ENCODE measurements around the gene KDSR.

KDSR gene

GRCh38 chr18:63299837-63300745 lies 66.9 kb downstream of the KDSR start:
- H3K4me3 ChIP-seq (ENCODE audit: low read depth, low read length) = no peak overlapping the region; the same call in 1 of the 2 replicates
- TF ChIP-seq CTCF (IDR thresholded peaks at IDR 0.05; ENCODE audit: low read depth, low read length, missing control alignments) = no peak
- DNase-seq (ENCODE audit: low read depth) = no peak

- TF ChIP-seq CTCF (IDR thresholded peaks at IDR 0.05; ENCODE audit: low read depth, low read length, missing control alignments) = no peak
- H3K4me3 ChIP-seq (ENCODE audit: low read depth, low read length) = no peak overlapping the region
- DNase-seq (ENCODE audit: low read depth) = no peak
Observed at GRCh38 chr18:63298400-63299365, 68.3 kb downstream of the KDSR start.

GRCh38 chr18:63297687-63298399 lies 69.2 kb downstream of the KDSR start:
- no peak for TF ChIP-seq CTCF (IDR thresholded peaks at IDR 0.05; ENCODE audit: low read depth, low read length, missing control alignments)
- DNase-seq (ENCODE audit: low read depth) = no peak

GRCh38 chr18:63293935-63294334 lies 73.1 kb downstream of the KDSR start:
- DNase-seq (ENCODE audit: low read depth) = no peak
- H3K4me3 ChIP-seq (ENCODE audit: low read depth, low read length) = no peak overlapping the region
- TF ChIP-seq CTCF (IDR thresholded peaks at IDR 0.05; ENCODE audit: low read depth, low read length, missing control alignments) = no peak

More at GRCh38 chr18:63297687-63298399, 69.2 kb downstream of the KDSR start:
- H3K4me3 ChIP-seq (ENCODE audit: low read depth, low read length) = no peak overlapping the region

- H3K4me3 ChIP-seq (ENCODE audit: low read depth, low read length) = no peak overlapping the region
- TF ChIP-seq CTCF (IDR thresholded peaks at IDR 0.05; ENCODE audit: low read depth, low read length, missing control alignments) = no peak
- no peak for DNase-seq (ENCODE audit: low read depth)
Observed at GRCh38 chr18:63292831-63293683, 73.9 kb downstream of the KDSR start.

- DNase-seq (ENCODE audit: low read depth) = no peak
- TF ChIP-seq CTCF (IDR thresholded peaks at IDR 0.05; ENCODE audit: low read depth, low read length, missing control alignments) = no peak
- H3K4me3 ChIP-seq (ENCODE audit: low read depth, low read length) = no peak overlapping the region
Observed at GRCh38 chr18:63291278-63291677, 75.7 kb downstream of the KDSR start.

Measured in GM12864 (cell line).